ENCODE results near the gene ZNF593OS.

DNA sequence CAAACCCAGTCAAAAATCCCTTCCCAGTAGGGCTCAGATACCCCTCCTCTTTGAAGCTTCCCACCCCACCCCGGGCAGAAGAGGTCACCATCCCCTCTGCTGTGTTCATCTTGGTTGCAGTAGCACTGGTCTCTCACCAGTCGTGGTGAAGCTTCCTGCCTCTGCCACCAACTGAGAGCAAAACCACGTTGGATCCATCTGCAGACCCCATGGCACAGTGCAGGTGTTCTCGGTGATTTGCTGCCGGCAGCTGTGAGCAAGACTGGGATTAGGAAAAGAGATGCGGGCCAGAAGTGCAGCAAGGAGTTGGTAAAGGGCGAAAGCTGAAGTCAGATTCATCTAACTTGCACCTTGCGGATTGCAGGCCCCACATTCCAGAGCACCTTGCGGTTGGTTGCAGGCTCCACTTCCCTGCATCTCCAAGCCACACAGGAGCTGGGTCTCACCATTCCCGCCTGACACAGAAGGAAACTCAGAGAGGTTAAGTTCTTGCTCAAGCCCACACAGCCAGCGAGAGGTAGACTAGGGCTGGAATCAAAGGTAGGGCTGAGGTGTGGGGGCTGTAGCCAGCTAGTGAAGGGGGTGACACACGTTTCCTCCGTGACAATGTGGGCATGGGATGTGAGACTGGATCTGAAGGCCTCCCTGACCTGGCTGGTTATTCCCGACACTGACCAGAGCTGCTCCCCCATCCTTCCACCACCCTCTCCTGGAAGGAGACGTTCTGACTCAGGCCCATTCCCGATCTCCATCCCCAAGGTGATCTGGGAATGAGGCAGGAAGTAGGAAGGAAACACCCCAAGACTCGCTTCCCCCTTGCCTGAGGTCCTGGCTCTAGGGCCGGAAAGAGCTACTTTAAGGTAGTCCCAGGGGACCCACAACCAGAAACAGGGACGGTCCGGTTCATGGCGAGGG is 16.0 kb downstream of the ZNF593OS start:
- TF ChIP-seq, protein P1, sequence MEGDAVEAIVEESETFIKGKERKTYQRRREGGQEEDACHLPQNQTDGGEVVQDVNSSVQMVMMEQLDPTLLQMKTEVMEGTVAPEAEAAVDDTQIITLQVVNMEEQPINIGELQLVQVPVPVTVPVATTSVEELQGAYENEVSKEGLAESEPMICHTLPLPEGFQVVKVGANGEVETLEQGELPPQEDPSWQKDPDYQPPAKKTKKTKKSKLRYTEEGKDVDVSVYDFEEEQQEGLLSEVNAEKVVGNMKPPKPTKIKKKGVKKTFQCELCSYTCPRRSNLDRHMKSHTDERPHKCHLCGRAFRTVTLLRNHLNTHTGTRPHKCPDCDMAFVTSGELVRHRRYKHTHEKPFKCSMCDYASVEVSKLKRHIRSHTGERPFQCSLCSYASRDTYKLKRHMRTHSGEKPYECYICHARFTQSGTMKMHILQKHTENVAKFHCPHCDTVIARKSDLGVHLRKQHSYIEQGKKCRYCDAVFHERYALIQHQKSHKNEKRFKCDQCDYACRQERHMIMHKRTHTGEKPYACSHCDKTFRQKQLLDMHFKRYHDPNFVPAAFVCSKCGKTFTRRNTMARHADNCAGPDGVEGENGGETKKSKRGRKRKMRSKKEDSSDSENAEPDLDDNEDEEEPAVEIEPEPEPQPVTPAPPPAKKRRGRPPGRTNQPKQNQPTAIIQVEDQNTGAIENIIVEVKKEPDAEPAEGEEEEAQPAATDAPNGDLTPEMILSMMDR (IDR thresholded peaks at IDR 0.05 in 8 of 11, conservative IDR thresholded peaks at IDR 0.05 in 3 of 11): no peak
- no peak for TF ChIP-seq POLR2A (IDR thresholded peaks at IDR 0.05)

Data from spleen (tissue), 7 donors.